GM06990 (cell line): ENCODE data around the gene PTPN23.

ENCODE experiments used
- DNase-seq: peaks from one replicate; pipeline ENCODE4 v3.0.0-alpha.2; 2011; ENCODE audit not compliant: insufficient read length; ENCODE audit errors: extremely low read depth
- H3K27me3 ChIP-seq: replicated peaks from 2 replicates; pipeline ENCODE4 v1.6.0; 2011; ENCODE audit warnings: low read length; ENCODE audit not compliant: control insufficient read depth, insufficient read depth
- H3K36me3 ChIP-seq: 2 replicates; pipeline ENCODE4 v1.5.1; 2011; ENCODE audit warnings: low read length; ENCODE audit not compliant: control insufficient read depth, insufficient read depth
- H3K4me3 ChIP-seq: replicated peaks from 2 replicates; pipeline ENCODE4 v1.5.1; 2011; ENCODE audit warnings: low read depth, mild to moderate bottlenecking, control low read depth, low read length
- CTCF ChIP-seq: IDR thresholded peaks from 2 replicates; pipeline ENCODE4 v1.5.1; 2011; ENCODE audit warnings: low read length, control low read depth, mild to moderate bottlenecking, inconsistent platforms; ENCODE audit not compliant: insufficient read depth, poor library complexity, severe bottlenecking

PTPN23 gene

GRCh38 chr3:47381317-47382157, 716 bp downstream of the PTPN23 start:
- no peaks in the 10 kb centered on the region for H3K27me3 ChIP-seq
- peak; percentile 94 for DNase-seq
- no peak for TF ChIP-seq CTCF
- peaks cover 3% of the 10 kb centered on the region; the same call in 1 of the 2 replicates for H3K36me3 ChIP-seq
- peak overlapping the region; percentile 96 for H3K4me3 ChIP-seq

- Histone ChIP-seq H3K36me3 (peaks cover 3% of the 10 kb centered on the region; the same call in 1 of the 2 replicates), H3K27me3 (no peaks in the 10 kb centered on the region), H3K4me3 (no peak overlapping the region)
- no peak for DNase-seq
- TF ChIP-seq CTCF = no peak
Measured at GRCh38 chr3:47384425-47384824, 3.6 kb downstream of the PTPN23 start.

GRCh38 chr3:47385007-47385406, 4.2 kb downstream of the PTPN23 start:
- H3K4me3 ChIP-seq = no peak overlapping the region
- no peaks in the 10 kb centered on the region for H3K27me3 ChIP-seq
- no peak for DNase-seq
- no peak for TF ChIP-seq CTCF
- H3K36me3 ChIP-seq = peaks cover 3% of the 10 kb centered on the region; the same call in 1 of the 2 replicates

- Histone ChIP-seq H3K36me3 (peaks cover 3% of the 10 kb centered on the region; the same call in 1 of the 2 replicates), H3K4me3 (no peak overlapping the region), H3K27me3 (no peaks in the 10 kb centered on the region)
- TF ChIP-seq CTCF = no peak
- no peak for DNase-seq
Measured at GRCh38 chr3:47385796-47386195, 5.0 kb downstream of the PTPN23 start.

- Histone ChIP-seq H3K4me3 (no peak overlapping the region), H3K36me3 (peaks cover 2% of the 10 kb centered on the region; the same call in 1 of the 2 replicates), H3K27me3 (no peaks in the 10 kb centered on the region)
- no peak for TF ChIP-seq CTCF
- no peak for DNase-seq
Measured at GRCh38 chr3:47392933-47393332, 12.1 kb downstream of the PTPN23 start.
